SU-DHL-6 (cell line): ENCODE measurements around the gene GOSR2.

Experiments used
- EZH2phosphoT487 ChIP-seq: fragments of 200-600 bp; sonication (generic), shearing (Covaris generic); conservative IDR thresholded peaks from 2 replicates; pipeline ENCODE4 v1.6.1; 2018; ENCODE audit warnings: mild to moderate bottlenecking, antibody characterized with exemption, low read length, moderate library complexity, mixed read lengths
- TF ChIP-seq, protein P1 (sequence below): fragments of 200-600 bp; sonication (generic); IDR thresholded peaks from one replicate; pipeline ENCODE4 v1.5.1; 2017; ENCODE audit warnings: antibody characterized with exemption, mild to moderate bottlenecking, low read length, moderate library complexity; ENCODE audit not compliant: insufficient read depth, poor library complexity, severe bottlenecking

DNA sequence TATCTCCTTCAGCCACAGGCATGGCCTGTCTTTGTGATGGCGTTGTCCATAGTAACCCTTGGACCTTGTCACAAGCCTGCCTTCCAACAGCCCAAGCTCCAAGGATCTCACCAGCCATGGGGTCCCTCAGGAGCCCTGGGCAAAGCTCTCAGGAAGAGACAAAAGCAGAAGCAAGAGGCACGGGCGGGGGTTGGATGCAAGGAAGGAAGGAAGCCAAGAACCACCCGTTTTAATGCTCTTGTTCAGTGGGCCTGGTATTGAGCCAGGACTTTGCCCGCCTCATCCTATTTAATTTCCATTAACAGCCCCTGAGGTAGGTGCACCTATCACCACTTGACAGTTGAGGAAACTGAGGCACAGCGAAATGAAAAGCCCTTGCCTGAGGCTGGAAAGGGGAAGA, 32.3 kb upstream of the GOSR2 start:
- TF ChIP-seq, protein P1, sequence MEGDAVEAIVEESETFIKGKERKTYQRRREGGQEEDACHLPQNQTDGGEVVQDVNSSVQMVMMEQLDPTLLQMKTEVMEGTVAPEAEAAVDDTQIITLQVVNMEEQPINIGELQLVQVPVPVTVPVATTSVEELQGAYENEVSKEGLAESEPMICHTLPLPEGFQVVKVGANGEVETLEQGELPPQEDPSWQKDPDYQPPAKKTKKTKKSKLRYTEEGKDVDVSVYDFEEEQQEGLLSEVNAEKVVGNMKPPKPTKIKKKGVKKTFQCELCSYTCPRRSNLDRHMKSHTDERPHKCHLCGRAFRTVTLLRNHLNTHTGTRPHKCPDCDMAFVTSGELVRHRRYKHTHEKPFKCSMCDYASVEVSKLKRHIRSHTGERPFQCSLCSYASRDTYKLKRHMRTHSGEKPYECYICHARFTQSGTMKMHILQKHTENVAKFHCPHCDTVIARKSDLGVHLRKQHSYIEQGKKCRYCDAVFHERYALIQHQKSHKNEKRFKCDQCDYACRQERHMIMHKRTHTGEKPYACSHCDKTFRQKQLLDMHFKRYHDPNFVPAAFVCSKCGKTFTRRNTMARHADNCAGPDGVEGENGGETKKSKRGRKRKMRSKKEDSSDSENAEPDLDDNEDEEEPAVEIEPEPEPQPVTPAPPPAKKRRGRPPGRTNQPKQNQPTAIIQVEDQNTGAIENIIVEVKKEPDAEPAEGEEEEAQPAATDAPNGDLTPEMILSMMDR, result no peak
- TF ChIP-seq EZH2phosphoT487, result no peak
